Endothelial cell (in vitro differentiated cells): Measurements from ENCODE around the gene ST8SIA1. TPM values are rescaled to one million over a fixed set of nuclear protein-coding genes. Genes with fewer than 3 reads are reported as not detected.

Experiments
- DNase-seq: peaks from one replicate; pipeline ENCODE4 v3.0.0; 2021; ENCODE audit warnings: low spot score
- H3K27ac Mint-ChIP-seq: one replicate; pipeline ENCODE4 v1.8.0; 2021; ENCODE audit warnings: mixed read lengths, inconsistent platforms; ENCODE audit not compliant: unreplicated experiment
- H3K27me3 Mint-ChIP-seq: one replicate; pipeline ENCODE4 v1.8.0; 2021; ENCODE audit warnings: mild to moderate bottlenecking, moderate library complexity, mixed read lengths, inconsistent platforms; ENCODE audit not compliant: unreplicated experiment
- H3K36me3 Mint-ChIP-seq: one replicate; pipeline ENCODE4 v1.8.0; 2021; ENCODE audit warnings: mild to moderate bottlenecking, low read depth, mixed read lengths, inconsistent platforms; ENCODE audit not compliant: unreplicated experiment
- H3K4me1 Mint-ChIP-seq: one replicate; pipeline ENCODE4 v1.8.0; 2021; ENCODE audit warnings: mild to moderate bottlenecking, mixed read lengths, inconsistent platforms; ENCODE audit not compliant: unreplicated experiment
- H3K4me3 Mint-ChIP-seq: one replicate; pipeline ENCODE4 v1.8.0; 2021; ENCODE audit warnings: mild to moderate bottlenecking, mixed read lengths, inconsistent platforms; ENCODE audit not compliant: unreplicated experiment
- H3K9me3 Mint-ChIP-seq: one replicate; pipeline ENCODE4 v1.8.0; 2021; ENCODE audit warnings: mixed read lengths, inconsistent platforms; ENCODE audit not compliant: unreplicated experiment
- CTCF ChIP-seq: fragments of 200-600 bp; sonication (generic); IDR thresholded peaks from one replicate; pipeline ENCODE4 v1.5.0; 2021; ENCODE audit warnings: antibody characterized with exemption; ENCODE audit not compliant: unreplicated experiment
- total RNA-seq: library from RNA; stranded (reverse); fragmentation: NEBNext Ultra II Directional; extraction: Animal tissue kit (Norgen Biotek cat#: 25700); gene quantifications from one replicate; pipeline ENCODE4 v1.2.1, GENCODE V29; 2021; ENCODE audit not compliant: unreplicated experiment

The ST8SIA1 gene
- total RNA-seq, 1 donor from 2014 or later, result 0.77 TPM

- TF ChIP-seq CTCF, result no peak
- no peaks in the 10 kb centered on the region for H3K36me3 Mint-ChIP-seq
- H3K9me3 Mint-ChIP-seq, result no peaks in the 10 kb centered on the region
- H3K27me3 Mint-ChIP-seq, result peaks cover 1% of the 10 kb centered on the region
- no peaks in the 10 kb centered on the region for H3K4me1 Mint-ChIP-seq
- H3K27ac Mint-ChIP-seq, result no peak overlapping the region
- no peak for DNase-seq
- no peak overlapping the region for H3K4me3 Mint-ChIP-seq
These were observed 91.8 kb downstream of the ST8SIA1 start for GRCh38 chr12:22242726-22243125.

GRCh38 chr12:22238211-22238610, 96.3 kb downstream of the ST8SIA1 start:
- no peaks in the 10 kb centered on the region for H3K36me3 Mint-ChIP-seq
- no peak for TF ChIP-seq CTCF
- no peaks in the 10 kb centered on the region for H3K4me1 Mint-ChIP-seq
- peaks cover 1% of the 10 kb centered on the region for H3K27me3 Mint-ChIP-seq
- no peak overlapping the region for H3K27ac Mint-ChIP-seq
- no peak for DNase-seq
- no peak overlapping the region for H3K4me3 Mint-ChIP-seq
- no peaks in the 10 kb centered on the region for H3K9me3 Mint-ChIP-seq

GRCh38 chr12:22234561-22234960, 99.9 kb downstream of the ST8SIA1 start:
- TF ChIP-seq CTCF, result no peak
- H3K36me3 Mint-ChIP-seq, result no peaks in the 10 kb centered on the region
- H3K27ac Mint-ChIP-seq, result no peak overlapping the region
- H3K27me3 Mint-ChIP-seq, result no peaks in the 10 kb centered on the region
- no peak for DNase-seq
- H3K9me3 Mint-ChIP-seq, result no peaks in the 10 kb centered on the region
- no peaks in the 10 kb centered on the region for H3K4me1 Mint-ChIP-seq
- H3K4me3 Mint-ChIP-seq, result no peak overlapping the region

GRCh38 chr12:22231836-22232235, 102.7 kb downstream of the ST8SIA1 start:
- H3K36me3 Mint-ChIP-seq, result no peaks in the 10 kb centered on the region
- H3K27ac Mint-ChIP-seq, result no peak overlapping the region
- no peaks in the 10 kb centered on the region for H3K27me3 Mint-ChIP-seq
- no peak for DNase-seq
- H3K9me3 Mint-ChIP-seq, result no peaks in the 10 kb centered on the region
- no peaks in the 10 kb centered on the region for H3K4me1 Mint-ChIP-seq
- no peak for TF ChIP-seq CTCF
- H3K4me3 Mint-ChIP-seq, result no peak overlapping the region

- no peak overlapping the region for H3K4me3 Mint-ChIP-seq
- no peak overlapping the region for H3K27ac Mint-ChIP-seq
- TF ChIP-seq CTCF, result no peak
- no peaks in the 10 kb centered on the region for H3K4me1 Mint-ChIP-seq
- DNase-seq, result no peak
- no peaks in the 10 kb centered on the region for H3K9me3 Mint-ChIP-seq
- H3K27me3 Mint-ChIP-seq, result no peaks in the 10 kb centered on the region
- no peaks in the 10 kb centered on the region for H3K36me3 Mint-ChIP-seq
These were observed 103.4 kb downstream of the ST8SIA1 start for GRCh38 chr12:22231078-22231477.
